ENCODE measurements around the gene MAPKAPK3. TPM values are rescaled to one million over a fixed set of nuclear protein-coding genes. Genes with fewer than 3 reads are reported as not detected.

MAPKAPK3 gene
- total and polyA plus RNA-seq, 2 experiments from 2014 or later: 33.2 to 72.1 TPM

DNA sequence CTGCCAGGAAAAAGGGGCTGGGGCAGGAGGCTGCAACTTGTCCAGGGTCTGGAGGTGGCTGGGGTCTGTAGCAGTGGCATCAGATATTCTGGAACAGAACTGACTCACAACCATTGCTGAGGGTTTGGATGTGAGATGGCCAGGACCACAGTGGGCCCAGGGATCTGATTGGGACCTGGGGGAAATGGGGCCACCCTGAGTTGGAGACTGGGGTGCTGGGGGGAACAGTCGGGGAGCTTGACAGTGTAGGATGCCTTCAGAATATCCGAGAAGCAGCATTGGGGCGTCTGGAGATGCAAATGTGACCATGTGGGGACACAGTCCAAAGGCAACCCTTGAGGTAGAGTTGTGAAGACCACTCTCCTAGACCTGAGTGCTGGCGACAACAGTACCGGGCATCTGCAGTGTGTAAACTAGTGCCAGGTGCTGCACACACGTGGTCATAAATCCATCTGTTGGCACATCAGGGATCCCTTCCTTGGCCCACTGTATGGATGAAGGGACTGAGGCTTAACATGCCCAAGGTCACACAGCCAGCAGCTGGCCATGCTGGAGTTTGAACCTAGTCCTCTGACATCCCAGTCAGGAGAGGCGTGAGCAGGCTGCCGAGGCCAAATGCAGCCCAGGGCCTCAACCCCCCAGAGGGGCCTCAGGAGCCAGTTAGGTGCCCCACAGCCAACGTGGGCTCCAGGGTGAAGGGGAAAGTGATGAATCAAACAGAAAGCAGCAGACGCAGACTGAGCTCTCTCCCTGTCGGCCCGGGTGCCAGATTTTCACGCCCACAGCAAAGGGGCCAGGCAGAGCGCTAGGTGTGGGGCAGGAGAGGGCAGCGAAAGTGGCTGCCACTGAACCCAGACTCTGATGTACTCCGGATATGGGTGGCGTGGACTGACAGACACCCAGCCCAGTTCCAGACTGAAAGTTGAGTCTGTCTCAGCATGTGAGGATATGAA, 28.9 kb upstream of the MAPKAPK3 start:
- 38 to 45% methylated on average over 17 of the region's 17 CpGs for WGBS, 2 experiments (ENCODE audit: low coverage in 1 of 2, low lambda C conversion rate in 2 of 2, missing lambda C conversion rate in 2 of 2)
- no peaks in the 10 kb centered on the region for H3K79me2 ChIP-seq (ENCODE audit: insufficient read depth)
- no peak overlapping the region for H3K4me3 ChIP-seq
- no peaks in the 10 kb centered on the region for H3K9me2 ChIP-seq (ENCODE audit: insufficient read depth)
- H3K27me3 ChIP-seq (replicated peaks; ENCODE audit: insufficient read depth): no peaks in the 10 kb centered on the region
- H3K27ac ChIP-seq: no peak overlapping the region
- H3K4me1 ChIP-seq (ENCODE audit: insufficient read depth): peaks cover 28% of the 10 kb centered on the region
- in situ Hi-C loops (cut with MboI): no loop called here
- no peaks in the 10 kb centered on the region for H3K36me3 ChIP-seq (ENCODE audit: low read depth)
- no peak overlapping the region for H3K4me2 ChIP-seq (ENCODE audit: unreplicated experiment)
- H2AFZ ChIP-seq: no peak overlapping the region
- peak; percentile 29 for DNase-seq
- no peaks in the 10 kb centered on the region for H3K9me3 ChIP-seq (ENCODE audit: low read depth)
- H4K20me1 ChIP-seq (ENCODE audit: insufficient read depth): no peaks in the 10 kb centered on the region
- no peak overlapping the region for H3K9ac ChIP-seq
- H3F3A ChIP-seq (ENCODE audit: insufficient read depth): no peaks in the 10 kb centered on the region
- TF ChIP-seq EZH2 (IDR thresholded peaks at IDR 0.05; ENCODE audit: insufficient read depth, poor library complexity, severe bottlenecking): no peak
- no peak for TF ChIP-seq EZH2phosphoT487 (IDR thresholded peaks at IDR 0.05; ENCODE audit: insufficient read depth, low read depth)

GRCh38 chr3:50588759-50589433, 28.1 kb upstream of the MAPKAPK3 start:
- H3K9me2 ChIP-seq (ENCODE audit: insufficient read depth): no peaks in the 10 kb centered on the region
- no peaks in the 10 kb centered on the region for H3K79me2 ChIP-seq (ENCODE audit: insufficient read depth)
- H3K4me2 ChIP-seq (ENCODE audit: unreplicated experiment): no peak overlapping the region
- TF ChIP-seq EZH2phosphoT487 (IDR thresholded peaks at IDR 0.05; ENCODE audit: insufficient read depth, low read depth) (no peak), EZH2 (IDR thresholded peaks at IDR 0.05; ENCODE audit: insufficient read depth, poor library complexity, severe bottlenecking) (no peak)
- no peak overlapping the region for H3K27ac ChIP-seq
- no peak overlapping the region for H2AFZ ChIP-seq
- H3K36me3 ChIP-seq (ENCODE audit: low read depth): no peaks in the 10 kb centered on the region
- no peaks in the 10 kb centered on the region for H3F3A ChIP-seq (ENCODE audit: insufficient read depth)
- H3K9ac ChIP-seq: no peak overlapping the region
- H3K4me3 ChIP-seq: no peak overlapping the region
- H3K27me3 ChIP-seq (replicated peaks; ENCODE audit: insufficient read depth): no peaks in the 10 kb centered on the region
- in situ Hi-C loops (cut with MboI): no loop called here
- WGBS, 2 experiments (ENCODE audit: low coverage in 1 of 2, low lambda C conversion rate in 2 of 2, missing lambda C conversion rate in 2 of 2): 91 to 92% methylated on average over 4 of the region's 4 CpGs
- peak; percentile 68 for DNase-seq
- peaks cover 28% of the 10 kb centered on the region for H3K4me1 ChIP-seq (ENCODE audit: insufficient read depth)
- no peaks in the 10 kb centered on the region for H4K20me1 ChIP-seq (ENCODE audit: insufficient read depth)
- no peaks in the 10 kb centered on the region for H3K9me3 ChIP-seq (ENCODE audit: low read depth)

DNA sequence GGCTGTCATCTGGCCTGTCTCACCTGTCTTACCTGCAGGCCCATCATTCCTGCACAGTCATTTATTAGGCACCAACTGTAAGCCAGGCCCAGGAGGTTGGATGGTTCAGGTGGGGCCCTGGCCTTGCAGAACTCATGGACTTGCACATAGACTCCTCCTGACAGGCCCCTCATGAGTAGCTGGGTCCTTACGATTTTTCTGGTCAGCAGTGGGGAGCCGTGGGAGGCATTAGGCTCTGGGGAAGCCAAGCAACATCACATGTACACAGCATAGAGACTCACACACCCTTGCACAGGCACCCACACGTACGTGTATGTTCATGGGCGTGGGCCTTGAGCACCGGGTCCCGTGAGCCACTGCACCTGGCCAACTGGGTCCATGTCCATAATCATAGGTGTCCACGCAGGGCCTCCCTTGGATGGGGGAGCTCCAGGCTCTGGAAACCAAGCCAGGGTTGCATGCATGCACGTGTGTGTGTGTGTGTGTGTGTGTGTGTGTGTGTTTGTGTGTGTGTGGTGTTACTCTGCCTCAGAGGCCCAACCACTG, 25.7 kb upstream of the MAPKAPK3 start:
- 0 out of 2 replicates have a peak, but pooled peaks cover 5% of the 10 kb centered on the region for H3F3A ChIP-seq (ENCODE audit: insufficient read depth)
- no peaks in the 10 kb centered on the region for H4K20me1 ChIP-seq (ENCODE audit: insufficient read depth)
- no peak overlapping the region for H3K9ac ChIP-seq
- no peak overlapping the region for H3K4me3 ChIP-seq
- no peak for DNase-seq
- WGBS, 2 experiments (ENCODE audit: low coverage in 1 of 2, low lambda C conversion rate in 2 of 2, missing lambda C conversion rate in 2 of 2): 57 to 63% methylated on average over 8 to 9 of the region's 9 CpGs
- TF ChIP-seq EZH2phosphoT487 (IDR thresholded peaks at IDR 0.05; ENCODE audit: insufficient read depth, low read depth) (no peak), EZH2 (IDR thresholded peaks at IDR 0.05; ENCODE audit: insufficient read depth, poor library complexity, severe bottlenecking) (no peak)
- no peak overlapping the region for H3K4me2 ChIP-seq (ENCODE audit: unreplicated experiment)
- no peaks in the 10 kb centered on the region for H3K79me2 ChIP-seq (ENCODE audit: insufficient read depth)
- in situ Hi-C loops (cut with MboI): no loop called here
- 0 out of 2 replicates have a peak overlapping the region, but pooled peaks have one; percentile 51 for H2AFZ ChIP-seq
- no peaks in the 10 kb centered on the region for H3K9me3 ChIP-seq (ENCODE audit: low read depth)
- H3K9me2 ChIP-seq (ENCODE audit: insufficient read depth): no peaks in the 10 kb centered on the region
- peaks cover 23% of the 10 kb centered on the region for H3K4me1 ChIP-seq (ENCODE audit: insufficient read depth)
- no peaks in the 10 kb centered on the region for H3K27me3 ChIP-seq (replicated peaks; ENCODE audit: insufficient read depth)
- H3K36me3 ChIP-seq (ENCODE audit: low read depth): no peaks in the 10 kb centered on the region
- no peak overlapping the region for H3K27ac ChIP-seq

GRCh38 chr3:50592568-50592967, 24.4 kb upstream of the MAPKAPK3 start:
- Histone ChIP-seq H3F3A (ENCODE audit: insufficient read depth) (0 out of 2 replicates have a peak, but pooled peaks cover 5% of the 10 kb centered on the region), H3K27me3 (replicated peaks; ENCODE audit: insufficient read depth) (no peaks in the 10 kb centered on the region), H3K4me3 (no peak overlapping the region), H4K20me1 (ENCODE audit: insufficient read depth) (no peaks in the 10 kb centered on the region), H2AFZ (0 out of 2 replicates have a peak overlapping the region, but pooled peaks have one; percentile 14), H3K4me2 (ENCODE audit: unreplicated experiment) (no peak overlapping the region), H3K36me3 (ENCODE audit: low read depth) (no peaks in the 10 kb centered on the region), H3K9me3 (ENCODE audit: low read depth) (no peaks in the 10 kb centered on the region), H3K27ac (no peak overlapping the region), H3K9me2 (ENCODE audit: insufficient read depth) (no peaks in the 10 kb centered on the region), H3K79me2 (ENCODE audit: insufficient read depth) (no peaks in the 10 kb centered on the region), H3K9ac (no peak overlapping the region), H3K4me1 (ENCODE audit: insufficient read depth) (peaks cover 20% of the 10 kb centered on the region)
- WGBS, 2 experiments (ENCODE audit: low coverage in 1 of 2, low lambda C conversion rate in 2 of 2, missing lambda C conversion rate in 2 of 2): 19 to 27% methylated on average over 5 of the region's 5 CpGs
- DNase-seq: no peak
- TF ChIP-seq EZH2 (IDR thresholded peaks at IDR 0.05; ENCODE audit: insufficient read depth, poor library complexity, severe bottlenecking) (no peak), EZH2phosphoT487 (IDR thresholded peaks at IDR 0.05; ENCODE audit: insufficient read depth, low read depth) (no peak)
- in situ Hi-C loops (cut with MboI): no loop called here

All from GM23248 (cell line).